Activated CD4-positive, CD25-positive, alpha-beta regulatory T cell treated with anti-CD3 and anti-CD28 coated beads, Interleukin-2, amount 50 U/mL, for 16 hours (primary cell): ENCODE results near the gene ALOX12B.
A peak's percentile ranks its signal among the peaks of the same experiment; 100 is the strongest.
"Not testable (repeated sequence)": the region's sequence is repeated elsewhere in the genome, so short reads cannot be mapped to it uniquely, and the experiment has no call there.

Experiments
- DNase-seq: peaks from one replicate; pipeline ENCODE4 v3.0.0-alpha.2; 2020; ENCODE audit warnings: low read depth, low spot score

ALOX12B gene

DNA sequence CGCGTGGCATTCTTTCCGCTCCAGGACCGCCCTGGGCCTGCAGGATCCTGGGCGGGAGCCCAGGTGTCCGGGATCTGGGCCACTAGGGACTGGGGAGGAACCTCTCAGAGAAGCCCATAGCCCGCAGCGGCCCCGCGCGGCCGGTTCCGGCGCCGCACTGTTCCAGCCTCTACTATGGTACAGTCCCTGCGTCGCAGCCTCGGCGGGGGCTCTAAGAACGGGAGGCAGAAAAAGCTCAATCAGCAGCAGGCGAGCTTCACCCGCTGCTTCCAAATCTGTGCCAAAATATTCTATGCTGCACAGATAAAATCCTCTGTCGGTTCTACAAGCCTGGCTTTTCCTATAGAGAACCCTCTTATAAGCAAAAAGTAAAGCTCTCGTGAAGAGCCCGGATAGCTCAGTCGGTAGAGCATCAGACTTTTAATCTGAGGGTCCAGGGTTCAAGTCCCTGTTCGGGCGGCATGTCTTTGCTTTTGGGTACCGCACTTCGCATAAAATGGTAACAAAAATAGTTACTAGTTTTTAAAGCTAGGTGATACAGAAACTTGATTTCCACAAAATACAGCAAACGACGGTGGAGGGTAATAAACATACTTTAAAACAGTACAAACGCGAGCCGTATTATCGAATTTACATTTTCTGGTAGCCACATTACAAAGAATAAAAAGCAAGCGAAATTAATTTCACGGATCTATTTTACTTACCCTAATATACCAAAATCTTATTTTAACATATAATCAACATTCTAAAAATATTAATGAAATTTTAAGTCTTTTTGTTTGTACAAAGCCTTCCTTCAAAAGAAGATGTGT lies 31.5 kb upstream of the ALOX12B start:
- DNase-seq, result peak; percentile 64

DNA sequence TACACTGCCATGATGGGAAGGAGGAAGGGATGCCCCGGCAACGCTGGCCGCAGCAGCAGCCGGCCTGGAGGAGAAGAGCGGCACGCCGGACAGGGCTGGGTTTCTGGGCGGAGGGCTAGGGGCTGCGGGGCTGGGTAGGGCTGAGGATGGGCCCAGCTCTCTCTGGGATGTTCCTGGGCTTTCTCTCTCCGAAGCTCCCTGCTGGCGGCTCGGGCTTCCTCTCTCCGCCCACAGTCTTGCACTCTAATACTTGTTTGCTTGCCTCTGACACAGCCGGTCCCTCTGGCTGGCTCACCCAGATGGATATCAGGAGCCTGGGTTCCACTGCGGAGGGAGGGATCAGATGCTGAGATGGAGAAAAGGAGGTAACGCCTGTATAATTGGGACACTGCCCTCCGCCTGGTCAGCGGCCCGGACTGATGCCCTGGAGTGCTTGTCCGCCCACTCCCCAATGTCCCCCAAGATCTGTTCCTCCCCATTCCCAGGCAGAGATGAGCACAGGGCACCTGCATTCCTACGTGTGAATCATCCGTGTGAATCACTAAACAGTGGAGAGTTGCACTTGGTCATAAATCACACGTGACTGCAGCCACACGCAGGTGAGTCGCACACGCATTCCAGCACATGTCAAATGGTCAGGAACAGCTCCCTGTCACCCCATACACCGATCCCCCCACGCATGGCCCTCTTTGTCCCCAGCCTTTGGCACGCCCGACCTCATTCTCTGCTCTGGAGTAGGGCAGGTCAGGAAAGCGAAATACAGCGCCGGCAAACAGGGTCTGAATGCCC lies 30.7 kb upstream of the ALOX12B start, which contains the start of gene ALOXE3:
Gene ALOXE3 (minus strand): TSS at position 535 of the 789 bp plus-strand sequence. CDS start 524 bp downstream, at position 11.
- DNase-seq, result no peak

DNA sequence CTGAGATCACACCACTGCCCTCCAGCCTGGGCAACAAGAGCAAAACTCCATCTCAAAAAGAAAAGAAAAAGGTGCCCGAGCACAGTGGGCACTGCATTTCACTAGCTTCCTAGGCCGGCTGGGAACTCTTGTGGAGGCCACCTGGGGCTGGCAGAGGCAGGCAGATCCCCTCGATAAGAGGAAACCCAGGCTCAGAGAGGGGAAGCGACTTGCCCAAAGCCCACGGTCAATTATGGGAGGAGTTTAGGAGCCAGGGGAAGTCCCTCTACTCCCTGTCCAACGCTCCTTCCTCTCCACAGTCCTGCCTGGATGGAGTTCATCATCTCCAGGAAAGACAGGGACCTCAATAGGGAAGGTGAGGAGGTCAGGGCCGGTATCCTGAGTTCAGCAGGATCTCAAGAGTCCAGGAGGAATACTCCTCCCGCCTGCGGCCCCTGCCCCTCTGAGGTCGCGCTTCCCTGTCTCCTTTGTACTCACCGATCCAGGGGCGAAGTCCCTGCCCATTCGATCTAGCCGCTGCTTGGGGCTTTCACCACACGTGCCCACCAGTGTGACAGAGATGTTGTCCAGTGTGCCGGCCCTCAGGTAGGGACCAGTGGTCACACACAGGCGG lies 30.0 kb upstream of the ALOX12B start:
- DNase-seq, result no peak

DNA sequence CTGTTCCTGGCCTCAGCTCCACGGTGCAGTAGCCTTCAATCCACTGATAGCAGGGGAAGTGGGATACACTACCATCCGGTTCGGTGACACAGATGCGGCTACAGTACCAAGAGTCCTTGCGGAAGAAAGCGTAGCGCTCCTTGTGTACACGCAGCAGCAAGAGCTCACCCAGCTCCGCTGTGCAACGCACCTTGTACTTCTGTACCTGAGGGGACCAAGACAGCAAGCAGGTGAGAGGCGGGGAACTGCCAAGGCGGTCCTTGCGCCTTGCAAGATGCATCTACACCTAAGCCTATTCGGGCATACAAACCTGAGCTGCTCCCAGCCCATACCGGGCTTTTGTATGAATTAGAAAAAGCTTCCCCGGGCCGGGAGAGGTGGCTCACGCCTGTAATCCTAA lies 29.3 kb upstream of the ALOX12B start:
- DNase-seq, result no peak

DNA sequence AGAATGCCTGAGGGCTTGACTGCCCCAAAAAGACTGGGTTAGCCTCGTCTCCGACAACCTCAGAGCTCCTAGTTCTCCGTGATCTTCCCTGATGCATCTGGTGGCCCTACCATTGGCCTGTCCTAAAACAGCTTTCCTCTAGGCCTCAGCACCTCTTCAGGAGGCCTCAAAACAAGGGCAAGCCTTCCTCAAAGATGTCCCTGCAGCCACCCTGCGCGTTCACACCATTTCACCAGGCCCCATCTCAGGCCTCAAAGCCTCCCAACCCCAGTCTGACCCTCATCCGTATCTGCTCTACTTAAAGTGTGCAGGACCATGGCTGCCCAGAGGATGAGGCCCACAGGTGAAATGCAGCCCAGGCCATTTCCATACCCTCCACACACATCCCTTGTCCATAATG lies 23.4 kb upstream of the ALOX12B start:
- no peak for DNase-seq

DNA sequence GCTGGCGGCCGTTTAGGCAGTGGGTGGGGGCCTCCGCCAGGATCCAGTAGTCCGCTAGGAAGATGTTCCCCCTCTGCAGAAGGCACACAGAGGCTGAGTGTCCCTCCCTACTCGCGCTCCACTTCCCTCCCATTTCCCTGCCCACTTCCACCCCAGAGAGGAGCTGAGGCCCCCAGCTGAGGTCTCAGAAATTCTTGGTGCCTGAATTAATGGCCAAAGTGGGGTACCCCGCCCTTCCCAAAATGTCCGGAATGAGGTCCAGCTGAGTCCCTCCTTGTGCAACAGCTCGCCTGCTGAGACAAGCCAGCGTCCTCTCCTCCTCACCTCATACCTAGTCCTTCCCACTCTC lies 22.9 kb upstream of the ALOX12B start:
- DNase-seq, result no peak

DNA sequence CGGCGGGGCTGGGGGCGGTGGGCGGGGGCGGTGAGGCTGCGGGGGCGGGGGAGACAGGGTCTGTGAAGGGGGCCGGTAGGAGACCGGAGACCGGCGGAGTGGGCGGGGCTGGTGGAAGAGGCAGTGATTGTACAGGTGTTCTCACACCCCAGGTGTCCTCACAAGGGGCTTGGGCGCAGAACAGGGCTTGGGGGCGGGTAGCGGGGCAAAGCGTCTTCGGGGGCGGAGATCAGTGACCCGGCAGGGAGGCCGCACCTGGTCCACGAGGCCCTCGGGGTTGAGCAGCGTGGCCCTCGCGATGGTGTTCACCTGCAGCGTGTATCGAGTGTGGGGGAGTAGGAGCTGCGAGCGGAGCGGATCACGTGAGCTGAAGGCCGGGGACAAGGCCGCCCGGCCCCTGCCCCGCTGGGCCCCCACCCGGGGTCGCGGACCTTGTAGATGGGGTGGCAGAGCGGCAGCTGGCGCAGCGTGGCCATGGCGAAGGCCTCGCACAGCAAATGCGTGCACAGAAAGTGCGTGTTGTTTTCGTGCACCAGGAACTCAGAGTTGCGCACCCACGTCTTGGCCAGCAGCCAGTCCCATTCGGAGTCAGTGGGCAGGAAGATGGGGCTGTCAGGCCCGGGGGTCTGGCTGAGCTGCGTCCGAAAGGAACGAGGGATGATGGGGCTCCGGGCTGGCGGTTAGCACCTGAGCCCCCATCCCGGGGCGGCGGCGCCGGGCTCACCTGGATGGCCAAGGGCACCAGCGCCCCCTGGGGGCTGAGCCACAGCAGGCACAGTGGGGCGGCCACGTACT lies 22.3 kb upstream of the ALOX12B start:
- DNase-seq, result peak; percentile 72

DNA sequence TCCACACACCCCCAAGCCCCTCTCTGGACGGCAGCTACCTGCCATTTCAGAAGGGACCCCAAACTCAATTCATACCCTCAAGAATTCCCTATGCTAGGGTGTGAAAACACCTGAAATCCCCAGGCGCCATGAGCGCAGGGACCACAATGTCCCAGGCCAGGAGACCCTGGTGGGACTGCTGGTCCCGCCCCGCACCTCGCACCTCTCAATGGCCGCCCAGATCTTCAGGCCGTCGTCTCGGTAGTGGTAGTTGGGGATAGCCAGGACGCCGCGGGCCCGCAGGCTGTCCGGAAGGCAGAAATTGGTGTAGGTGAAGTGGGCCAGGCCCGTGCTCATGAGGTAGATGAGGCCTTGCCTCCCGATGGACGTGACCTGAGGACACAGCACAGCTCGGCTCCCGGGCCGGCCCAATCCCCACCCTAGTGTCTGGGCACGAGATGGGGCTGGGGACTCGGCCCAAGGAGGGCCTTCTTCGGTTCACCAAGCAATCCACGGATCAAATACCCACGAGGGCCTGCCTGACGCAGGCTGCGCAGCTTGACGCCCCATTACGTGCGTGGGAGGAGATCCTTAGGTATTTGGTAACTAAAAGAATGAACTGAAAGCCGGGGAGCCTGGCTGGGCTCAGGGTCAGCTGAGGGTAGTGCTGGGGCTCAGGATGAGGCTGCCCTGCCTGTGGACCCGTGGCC lies 21.6 kb upstream of the ALOX12B start:
- no peak for DNase-seq

DNA sequence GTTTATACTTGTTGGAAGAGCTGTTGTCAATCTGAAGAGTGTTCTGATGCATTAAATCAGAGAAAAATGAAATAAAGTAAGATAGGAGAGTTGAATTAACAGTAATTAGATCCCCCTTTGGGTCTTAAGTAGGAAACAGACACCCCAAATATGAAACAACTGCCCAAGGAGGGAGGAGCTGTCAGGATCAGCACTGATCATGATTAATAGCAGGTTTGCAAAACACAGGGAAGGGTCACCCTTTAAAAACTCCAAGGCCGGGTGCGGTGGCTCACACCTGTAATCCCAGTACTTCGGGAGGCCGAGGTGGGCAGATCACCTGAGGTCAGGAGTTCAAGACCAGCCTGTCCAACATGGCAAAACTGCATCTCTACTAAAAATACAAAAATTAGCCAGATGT lies 19.5 kb upstream of the ALOX12B start:
- not testable (repeated sequence) for DNase-seq

DNA sequence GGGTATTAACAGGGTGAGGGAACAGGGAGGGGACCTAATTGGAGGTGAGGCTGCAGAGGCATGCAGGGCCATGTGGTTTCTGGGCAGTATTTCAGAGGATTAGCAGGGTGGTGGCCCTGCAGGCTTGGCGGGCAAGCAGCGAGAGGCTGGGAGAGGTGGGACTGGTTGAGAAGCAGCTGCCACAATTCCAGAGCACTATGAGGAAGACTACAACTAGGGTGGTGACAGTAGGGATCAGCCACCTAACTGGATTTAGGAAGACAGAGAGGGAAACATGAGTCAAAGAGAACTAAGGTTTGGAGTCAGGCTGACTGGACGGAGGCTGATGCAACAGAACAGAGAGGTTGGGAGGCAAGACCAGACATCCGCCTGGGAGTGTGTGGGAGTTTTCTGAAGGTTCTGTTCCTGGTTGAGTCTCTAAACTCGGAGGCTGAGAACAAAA lies 18.5 kb upstream of the ALOX12B start:
- DNase-seq, result no peak

DNA sequence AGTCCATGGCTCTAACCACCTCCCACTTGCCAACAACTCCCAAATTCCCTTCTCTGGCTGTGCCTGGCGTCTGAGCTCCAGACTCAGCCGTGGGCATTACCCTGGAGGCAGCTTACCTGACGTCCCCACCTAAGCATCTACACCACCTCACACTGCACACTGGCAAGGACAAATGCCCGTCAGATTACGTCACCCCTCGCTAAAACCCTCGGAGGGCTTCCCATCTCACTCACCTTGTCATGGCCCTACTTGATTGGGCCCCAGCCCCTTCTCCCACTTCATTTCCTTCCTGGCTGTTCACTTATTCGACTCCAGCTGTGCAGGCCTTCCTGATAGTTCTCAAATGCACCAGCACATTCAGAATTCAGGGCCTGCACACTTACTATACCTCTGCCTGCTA lies 17.4 kb upstream of the ALOX12B start:
- DNase-seq, result no peak

DNA sequence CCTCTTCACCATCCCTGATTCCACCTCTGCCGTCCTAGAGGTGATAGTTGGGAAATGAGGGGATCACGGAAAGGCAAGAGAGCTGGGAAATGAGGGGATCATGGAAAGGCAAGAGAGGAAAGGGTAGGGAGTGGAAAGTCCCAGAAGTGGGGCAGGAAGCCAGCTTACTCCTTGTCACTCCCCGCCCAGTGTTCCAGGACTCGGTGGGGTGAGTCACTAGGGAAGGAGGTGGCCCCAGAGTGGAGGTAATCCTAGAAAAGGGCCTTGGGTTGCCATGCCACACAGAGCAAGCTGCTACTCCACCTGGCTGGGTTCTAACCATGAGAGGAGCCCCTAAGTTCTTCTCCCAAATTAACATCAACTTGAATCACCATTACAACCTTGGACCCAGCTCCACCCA lies 16.0 kb upstream of the ALOX12B start:
- no peak for DNase-seq

DNA sequence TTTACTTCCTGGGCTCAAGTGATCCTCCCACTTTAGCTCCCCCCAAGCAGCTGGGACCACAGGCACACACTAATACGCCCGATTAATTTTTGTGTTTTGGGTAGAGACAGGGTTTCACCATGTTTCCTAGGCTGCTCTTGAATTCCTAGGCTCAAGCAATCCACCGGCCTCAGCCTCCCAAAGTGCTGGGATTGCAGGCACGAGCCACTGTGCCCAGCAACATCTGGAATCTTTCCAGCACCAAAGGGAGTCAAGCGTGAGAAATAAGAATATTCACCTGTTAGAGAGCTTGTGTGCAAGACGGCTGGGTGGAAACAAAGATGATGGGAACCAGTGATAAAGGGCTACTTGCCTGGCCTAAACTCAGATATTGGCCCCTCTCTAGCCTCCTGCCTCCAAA lies 14.2 kb upstream of the ALOX12B start:
- DNase-seq, result no peak

DNA sequence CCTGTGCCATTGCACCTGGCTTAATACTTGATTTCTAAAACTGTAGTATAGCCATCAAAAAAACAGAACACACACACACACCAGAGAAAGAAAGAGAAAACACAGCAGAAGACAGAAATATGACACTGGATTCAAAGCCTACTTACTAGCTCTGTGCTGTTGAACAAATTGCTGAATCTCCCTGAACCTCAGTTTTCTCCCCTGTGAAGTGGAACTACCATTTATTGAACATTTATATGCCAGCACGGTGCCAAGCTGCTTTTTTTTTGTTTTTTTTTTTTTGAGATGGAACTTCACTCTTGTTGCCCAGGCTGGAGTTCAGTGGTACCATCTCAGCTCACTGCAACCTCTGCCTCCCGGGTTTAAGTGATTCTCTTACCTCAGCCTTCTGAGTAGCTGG lies 13.2 kb upstream of the ALOX12B start:
- no peak for DNase-seq

DNA sequence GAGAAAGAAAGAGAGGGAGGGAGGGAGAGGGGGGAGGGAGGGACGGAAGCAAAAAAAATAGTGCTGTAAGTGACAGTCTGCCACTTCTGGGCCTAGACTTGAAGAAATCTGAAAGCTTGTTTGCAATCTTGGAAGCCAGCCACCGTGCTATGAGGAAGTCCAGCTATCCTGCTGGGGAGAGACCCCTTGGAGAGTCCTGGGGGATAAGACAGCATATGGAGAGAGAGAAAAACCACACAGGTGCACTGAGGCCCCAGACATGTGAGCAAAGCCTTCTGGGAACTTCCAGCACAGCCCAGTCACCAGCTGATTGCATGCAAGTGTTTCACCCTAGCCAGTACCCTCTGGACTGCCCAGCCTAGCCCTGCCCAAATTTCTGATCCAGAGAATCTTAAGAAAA lies 12.6 kb upstream of the ALOX12B start:
- no peak for DNase-seq

DNA sequence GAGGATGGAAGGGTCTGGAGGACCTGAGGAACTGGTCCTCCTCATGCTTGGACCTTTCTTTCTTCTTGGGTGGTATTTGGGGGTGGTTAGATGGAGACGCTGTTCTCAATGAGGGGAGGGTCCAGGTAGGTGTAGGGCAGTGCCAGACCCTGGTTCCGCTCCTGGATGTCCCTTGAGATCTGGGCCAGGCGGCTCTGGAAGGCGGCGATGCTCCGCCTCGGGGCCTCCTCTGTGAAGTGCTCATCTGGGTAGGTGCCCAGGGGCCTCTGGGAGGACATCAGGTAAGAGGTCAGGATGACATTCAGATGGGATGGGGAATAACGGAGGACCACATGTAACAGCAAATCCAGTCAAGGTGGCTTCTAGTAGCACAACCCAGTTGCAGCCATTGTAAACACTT lies 9.0 kb upstream of the ALOX12B start:
- DNase-seq, result no peak

DNA sequence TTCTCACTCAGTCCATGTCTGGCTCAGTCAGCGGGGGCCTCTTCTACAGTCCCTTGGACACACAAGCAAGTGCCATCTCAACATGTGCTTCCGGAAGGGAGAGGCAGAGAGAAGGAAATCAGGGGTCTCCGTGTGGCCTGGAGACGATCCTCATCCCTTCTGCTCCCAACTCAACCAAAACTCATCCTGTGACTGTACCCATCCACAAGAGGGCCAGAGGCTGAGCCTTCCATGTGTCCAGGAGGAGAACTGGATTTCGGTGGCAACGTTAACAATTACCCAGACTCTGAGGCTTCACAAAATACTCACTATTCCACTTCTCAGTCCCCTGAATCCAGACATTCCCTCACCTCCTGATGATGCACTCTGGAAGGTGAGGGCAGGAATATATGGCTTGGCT lies 7.8 kb upstream of the ALOX12B start:
- no peak for DNase-seq

DNA sequence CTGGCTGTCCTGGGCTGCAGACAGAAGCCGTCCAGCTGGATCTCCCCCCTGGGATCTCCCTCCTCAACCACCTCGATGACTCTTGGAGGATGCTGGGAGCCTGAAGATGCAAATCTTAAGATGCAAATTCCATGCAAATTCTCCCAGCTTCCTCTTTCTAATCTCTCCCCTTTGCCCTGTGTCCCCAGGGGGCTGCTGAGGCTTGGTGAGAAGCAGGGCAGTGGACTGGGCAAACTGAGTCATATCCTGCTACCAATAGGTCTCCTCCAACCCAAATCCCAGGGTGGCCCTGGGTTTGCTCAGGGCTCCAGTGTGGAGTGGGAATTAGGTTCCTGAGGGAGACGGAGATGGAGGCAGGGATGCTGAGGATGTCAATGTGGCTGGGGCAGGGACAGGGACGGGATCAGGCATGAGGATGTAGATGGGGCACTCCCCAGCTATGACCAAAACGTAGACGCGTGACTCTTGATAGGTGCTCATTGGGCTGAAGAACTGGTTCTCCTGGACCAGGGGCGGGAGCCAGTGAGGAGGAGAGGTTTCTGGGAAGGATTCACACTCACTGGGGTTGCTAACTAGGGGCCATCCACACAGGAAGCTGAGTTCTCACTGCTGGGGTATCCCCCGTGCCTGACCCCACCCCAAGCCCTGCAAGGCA lies 3.6 kb upstream of the ALOX12B start:
- DNase-seq, result no peak

DNA sequence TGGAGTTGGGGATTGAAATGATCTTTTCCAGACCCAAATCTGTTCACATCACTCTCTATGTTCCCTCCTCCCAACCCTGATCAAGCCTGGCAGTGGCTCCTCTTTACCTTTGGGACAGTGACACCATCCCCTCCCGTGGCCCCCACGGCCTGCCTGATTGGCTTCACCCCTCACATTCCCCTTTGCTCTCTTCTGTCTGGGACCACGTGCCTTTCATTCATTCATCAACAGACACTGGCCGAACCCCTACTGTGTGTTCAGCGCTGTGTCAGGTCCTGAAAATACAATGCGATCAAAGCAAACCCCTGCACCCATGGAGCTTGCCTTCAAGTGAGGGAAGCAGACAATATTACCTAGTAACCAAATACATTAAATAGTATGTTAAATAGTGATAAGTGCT lies 2.2 kb upstream of the ALOX12B start:
- no peak for DNase-seq

DNA sequence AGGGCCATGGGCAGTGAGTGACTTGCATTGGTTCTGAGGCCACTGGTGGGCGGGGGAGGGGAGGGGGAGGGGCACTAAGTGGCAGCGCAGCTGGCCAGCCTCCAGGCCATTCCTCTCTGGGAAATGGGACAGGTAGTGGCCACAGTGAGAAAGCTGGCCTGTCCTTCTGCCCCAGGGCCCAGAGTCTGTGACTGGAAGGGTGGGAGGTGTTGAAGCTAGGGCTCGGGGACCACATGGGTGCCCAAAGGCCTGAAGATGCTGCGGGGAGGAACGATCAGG lies 375 bp upstream of the ALOX12B start:
- DNase-seq, result no peak

DNA sequence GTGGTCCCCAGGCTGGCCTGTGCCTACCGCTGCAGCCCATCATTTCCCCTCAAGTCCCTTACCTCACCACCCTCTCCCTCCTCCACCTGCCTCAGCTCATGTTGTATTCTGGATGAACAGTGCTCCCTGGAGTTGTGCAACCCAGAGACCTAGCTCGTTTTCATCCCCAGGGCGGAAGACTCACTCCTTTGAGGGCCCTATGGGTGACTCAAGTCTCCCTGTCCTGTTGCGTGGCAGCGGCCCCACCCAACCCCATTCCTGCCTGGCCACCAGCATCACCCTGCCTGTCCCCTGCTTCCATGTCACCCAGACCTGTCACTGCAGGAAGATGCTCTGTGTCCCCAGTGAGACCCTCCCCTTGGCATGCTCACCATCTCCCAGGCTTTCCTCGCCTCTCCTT lies 3.3 kb downstream of the ALOX12B start:
- DNase-seq, result no peak
